ENCODE measurements around the gene HNRNPA3. TPM values are rescaled to one million over a fixed set of nuclear protein-coding genes. Genes with fewer than 3 reads are reported as not detected.
"Not testable (repeated sequence)": the region's sequence is repeated elsewhere in the genome, so short reads cannot be mapped to it uniquely, and the experiment has no call there.

HNRNPA3 gene
- total and polyA plus RNA-seq, 2 donors (not counting 1 experiment from before 2014, with no cell fraction given): 45.1 to 200 TPM

- Mint-ChIP-seq H3K4me3 (no peak overlapping the region), H3K9me3 (ENCODE audit: insufficient read depth) (no peaks in the 10 kb centered on the region), H3K27me3 (no peaks in the 10 kb centered on the region), H3K27ac (no peak overlapping the region), H3K4me1 (peaks cover 21% of the 10 kb centered on the region)
- Histone ChIP-seq H3K4me2 (replicated peaks; ENCODE audit: low read depth, low read length, poor library complexity, severe bottlenecking) (no peak overlapping the region), H3K36me3 (replicated peaks in 1 of 2; ENCODE audit: control extremely low read depth in 1 of 2, control insufficient read depth in 1 of 2, extremely low read depth in 1 of 2, insufficient read depth in 2 of 2, low read length in 1 of 2) (peaks cover 11 to 74% of the 10 kb centered on the region in 2 experiments), H3K9me3 (ENCODE audit: control extremely low read depth in 1 of 3, control insufficient read depth in 2 of 3, insufficient read depth in 1 of 3, low read length in 2 of 3) (no peaks in the 10 kb centered on the region), H3K4me3 (ENCODE audit: control extremely low read depth in 1 of 5, extremely low read depth in 1 of 5, insufficient read depth in 1 of 5, low read depth in 2 of 5, low read length in 4 of 5) (no peak overlapping the region), H3K4me1 (ENCODE audit: control insufficient read depth in 2 of 2, insufficient read depth in 2 of 2, low read length in 2 of 2) (peaks cover 0 to 3% of the 10 kb centered on the region in 2 donors), H4K20me1 (ENCODE audit: control insufficient read depth, insufficient read depth, low read length, poor library complexity, severe bottlenecking) (peaks cover 35% of the 10 kb centered on the region), H3K27ac (ENCODE audit: low read length in 2 of 2) (no peak overlapping the region), H3K9ac (ENCODE audit: low read length) (no peak overlapping the region), H2AFZ (ENCODE audit: insufficient read depth, low read depth, low read length, poor library complexity, severe bottlenecking) (no peak overlapping the region), H3K27me3 (replicated peaks in 1 of 4; ENCODE audit: control extremely low read depth in 1 of 4, control insufficient read depth in 3 of 4, insufficient read depth in 4 of 4, low read length in 3 of 4) (no peaks in the 10 kb centered on the region), H3K79me2 (ENCODE audit: control insufficient read depth, insufficient read depth, low read length) (peaks cover 28% of the 10 kb centered on the region)
- 100% methylated on average over 1 of the region's 3 CpGs for WGBS (ENCODE audit: insufficient coverage)
- ATAC-seq (ENCODE audit: low read depth): no peak
- TF ChIP-seq CTCF (IDR thresholded peaks at IDR 0.05): no peak
- intact Hi-C loops (cut with micrococcal nuclease): no loop called here
- POLR2A ChIA-PET: no interaction called here
- CTCF ChIA-PET: interaction anchor here (1.6 to 1.8 kb wide), 2 partner anchors 57 to 74 kb away, joined by 4 read pairs; no protein-coding TSS in a partner anchor
- no peak for DNase-seq
Observed at GRCh38 chr2:177221534-177221933, 8.9 kb downstream of the HNRNPA3 start.

- Histone ChIP-seq H3K9ac (ENCODE audit: low read length) (no peak overlapping the region), H3K36me3 (replicated peaks in 1 of 2; ENCODE audit: control extremely low read depth in 1 of 2, control insufficient read depth in 1 of 2, extremely low read depth in 1 of 2, insufficient read depth in 2 of 2, low read length in 1 of 2) (peaks cover 11 to 70% of the 10 kb centered on the region in 2 experiments), H3K4me1 (ENCODE audit: control insufficient read depth in 2 of 2, insufficient read depth in 2 of 2, low read length in 2 of 2) (no peaks in the 10 kb centered on the region), H3K4me2 (replicated peaks; ENCODE audit: low read depth, low read length, poor library complexity, severe bottlenecking) (no peak overlapping the region), H3K4me3 (ENCODE audit: control extremely low read depth in 1 of 5, extremely low read depth in 1 of 5, insufficient read depth in 1 of 5, low read depth in 2 of 5, low read length in 4 of 5) (no peak overlapping the region), H3K27ac (ENCODE audit: low read length in 2 of 2) (no peak overlapping the region), H2AFZ (ENCODE audit: insufficient read depth, low read depth, low read length, poor library complexity, severe bottlenecking) (no peak overlapping the region), H3K9me3 (ENCODE audit: control extremely low read depth in 1 of 3, control insufficient read depth in 2 of 3, insufficient read depth in 1 of 3, low read length in 2 of 3) (no peaks in the 10 kb centered on the region), H4K20me1 (ENCODE audit: control insufficient read depth, insufficient read depth, low read length, poor library complexity, severe bottlenecking) (peaks cover 31% of the 10 kb centered on the region), H3K79me2 (ENCODE audit: control insufficient read depth, insufficient read depth, low read length) (peaks cover 24% of the 10 kb centered on the region), H3K27me3 (replicated peaks in 1 of 4; ENCODE audit: control extremely low read depth in 1 of 4, control insufficient read depth in 3 of 4, insufficient read depth in 4 of 4, low read length in 3 of 4) (no peaks in the 10 kb centered on the region)
- WGBS (ENCODE audit: insufficient coverage): no CpG with 5 or more reads among the region's 3 CpGs
- DNase-seq (no peak), ATAC-seq (ENCODE audit: low read depth) (no peak)
- no peak overlapping the region for H3K27ac Mint-ChIP-seq
- CTCF ChIA-PET: interaction anchor here (1.8 kb wide), 1 partner anchor 57 kb away, joined by 4 read pairs; no protein-coding TSS in a partner anchor
- POLR2A ChIA-PET: no interaction called here
- intact Hi-C loops (cut with micrococcal nuclease): no loop called here
- no peaks in the 10 kb centered on the region for H3K27me3 Mint-ChIP-seq
- no peaks in the 10 kb centered on the region for H3K9me3 Mint-ChIP-seq (ENCODE audit: insufficient read depth)
- no peak overlapping the region for H3K4me3 Mint-ChIP-seq
- TF ChIP-seq EZH2 (IDR thresholded peaks at IDR 0.05; ENCODE audit: borderline replicate concordance, insufficient read depth, low read depth, low read length, poor library complexity, severe bottlenecking) (no peak), CTCF (IDR thresholded peaks at IDR 0.05) (no peak)
- peaks cover 19% of the 10 kb centered on the region for H3K4me1 Mint-ChIP-seq
Observed at GRCh38 chr2:177221970-177222369, 9.4 kb downstream of the HNRNPA3 start.

GRCh38 chr2:177223436-177223835 is 10.8 kb downstream of the HNRNPA3 start:
- H3K4me3 ChIP-seq (ENCODE audit: control extremely low read depth in 1 of 5, extremely low read depth in 1 of 5, insufficient read depth in 1 of 5, low read depth in 2 of 5, low read length in 4 of 5); H3K27me3 ChIP-seq (replicated peaks in 1 of 4; ENCODE audit: control extremely low read depth in 1 of 4, control insufficient read depth in 3 of 4, insufficient read depth in 4 of 4, low read length in 3 of 4); DNase-seq; H3K9me3 Mint-ChIP-seq (ENCODE audit: insufficient read depth); intact Hi-C loops (cut with micrococcal nuclease); H3K27ac ChIP-seq (ENCODE audit: low read length in 2 of 2); H3K9me3 ChIP-seq (ENCODE audit: control extremely low read depth in 1 of 3, control insufficient read depth in 2 of 3, insufficient read depth in 1 of 3, low read length in 2 of 3); H2AFZ ChIP-seq (ENCODE audit: insufficient read depth, low read depth, low read length, poor library complexity, severe bottlenecking); H3K79me2 ChIP-seq (ENCODE audit: control insufficient read depth, insufficient read depth, low read length); H3K27me3 Mint-ChIP-seq; H3K4me1 ChIP-seq (ENCODE audit: control insufficient read depth in 2 of 2, insufficient read depth in 2 of 2, low read length in 2 of 2); H3K4me2 ChIP-seq (replicated peaks; ENCODE audit: low read depth, low read length, poor library complexity, severe bottlenecking); H3K4me3 Mint-ChIP-seq; H3K27ac Mint-ChIP-seq; POLR2A ChIA-PET; ATAC-seq (ENCODE audit: low read depth); H3K9ac ChIP-seq (ENCODE audit: low read length): not testable (repeated sequence)
- peaks cover 9 to 56% of the 10 kb centered on the region in 2 experiments for H3K36me3 ChIP-seq (replicated peaks in 1 of 2; ENCODE audit: control extremely low read depth in 1 of 2, control insufficient read depth in 1 of 2, extremely low read depth in 1 of 2, insufficient read depth in 2 of 2, low read length in 1 of 2)
- H3K4me1 Mint-ChIP-seq: peaks cover 22% of the 10 kb centered on the region
- peaks cover 17% of the 10 kb centered on the region for H4K20me1 ChIP-seq (ENCODE audit: control insufficient read depth, insufficient read depth, low read length, poor library complexity, severe bottlenecking)
- CTCF ChIA-PET: interaction anchor here (0.7 kb wide), 1 partner anchor 25 kb away, joined by 3 read pairs; no protein-coding TSS in a partner anchor

All from B cell (primary cell).